H9 (cell line): ENCODE results near the gene ACTBL2. TPM values are rescaled to one million over a fixed set of nuclear protein-coding genes. Genes with fewer than 3 reads are reported as not detected.

ENCODE experiments used
- DNase-seq: peaks from one replicate; pipeline ENCODE4 v3.0.0-alpha.2; 2017
- H2AFZ ChIP-seq: one replicate; pipeline ENCODE4 v1.6.1; 2013; ENCODE audit warnings: mild to moderate bottlenecking, low read length, control low read depth, moderate library complexity
- H2AK5ac ChIP-seq: 2 replicates; pipeline ENCODE4 v1.6.1; 2013; ENCODE audit warnings: low read length, control low read depth, mixed read lengths; ENCODE audit not compliant: insufficient read length
- H2BK120ac ChIP-seq: one replicate; pipeline ENCODE4 v1.6.1; 2013; ENCODE audit warnings: low read depth, mild to moderate bottlenecking, low read length, control low read depth, inconsistent platforms; ENCODE audit not compliant: poor library complexity, severe bottlenecking
- H2BK12ac ChIP-seq: 2 replicates; pipeline ENCODE4 v1.6.1; 2013; ENCODE audit warnings: low read length, control low read depth, mixed read lengths, low read depth; ENCODE audit not compliant: insufficient read length
- H2BK15ac ChIP-seq: 2 replicates; pipeline ENCODE4 v1.6.1; 2013; ENCODE audit warnings: low read depth, low read length, control low read depth
- H2BK20ac ChIP-seq: one replicate; pipeline ENCODE4 v1.6.1; 2013; ENCODE audit warnings: low read depth, mild to moderate bottlenecking, low read length, control low read depth, inconsistent platforms; ENCODE audit not compliant: poor library complexity, severe bottlenecking
- H2BK5ac ChIP-seq: 2 replicates; pipeline ENCODE4 v1.6.1; 2013; ENCODE audit warnings: low read length, control low read depth, mixed read lengths; ENCODE audit not compliant: insufficient read length
- H3K14ac ChIP-seq: 2 replicates; pipeline ENCODE4 v1.6.1; 2013; ENCODE audit warnings: low read length, control low read depth; ENCODE audit not compliant: insufficient read depth
- H3K18ac ChIP-seq: 2 replicates; pipeline ENCODE4 v1.6.1; 2013; ENCODE audit warnings: low read depth, mild to moderate bottlenecking, mixed read lengths, low read length, control low read depth; ENCODE audit not compliant: insufficient read length
- H3K23ac ChIP-seq: 2 replicates; pipeline ENCODE4 v1.6.1; 2013; ENCODE audit warnings: low read length, control low read depth, mixed read lengths, low read depth; ENCODE audit not compliant: insufficient read length
- H3K23me2 ChIP-seq: 2 replicates; pipeline ENCODE4 v1.6.1; 2013; ENCODE audit warnings: low read depth, mild to moderate bottlenecking, mixed read lengths, low read length, control low read depth; ENCODE audit not compliant: insufficient read length, poor library complexity, severe bottlenecking
- H3K27ac ChIP-seq: 2 replicates; pipeline ENCODE4 v1.5.1; 2013; ENCODE audit warnings: low read length, control low read depth, mixed read lengths, low read depth; ENCODE audit not compliant: insufficient read length
- H3K27me3 ChIP-seq: 2 replicates; pipeline ENCODE4 v1.6.1; 2013; ENCODE audit warnings: low read length, control low read depth, inconsistent platforms; ENCODE audit not compliant: insufficient read depth
- H3K4ac ChIP-seq: 2 replicates; pipeline ENCODE4 v1.6.1; 2013; ENCODE audit warnings: low read depth, mild to moderate bottlenecking, control low read depth, inconsistent platforms, low read length, moderate library complexity
- H3K4me1 ChIP-seq: 2 replicates; pipeline ENCODE4 v1.6.1; 2013; ENCODE audit warnings: low read length, control low read depth, inconsistent platforms; ENCODE audit not compliant: insufficient read depth
- H3K4me2 ChIP-seq: 2 replicates; pipeline ENCODE4 v1.6.1; 2013; ENCODE audit warnings: low read length, control low read depth, mixed read lengths; ENCODE audit not compliant: insufficient read length, insufficient read depth
- H3K56ac ChIP-seq: 2 replicates; pipeline ENCODE4 v1.6.1; 2013; ENCODE audit warnings: low read depth, mild to moderate bottlenecking, mixed read lengths, low read length, control low read depth; ENCODE audit not compliant: insufficient read length
- H3K79me1 ChIP-seq: 2 replicates; pipeline ENCODE4 v1.6.1; 2013; ENCODE audit warnings: low read depth, mild to moderate bottlenecking, moderate library complexity, low read length, control low read depth, inconsistent platforms; ENCODE audit not compliant: insufficient read depth, poor library complexity, severe bottlenecking
- H3K79me2 ChIP-seq: 2 replicates; pipeline ENCODE4 v1.6.1; 2013; ENCODE audit warnings: low read length, control low read depth, inconsistent platforms; ENCODE audit not compliant: insufficient read depth
- H3K9ac ChIP-seq: 2 replicates; pipeline ENCODE4 v1.6.1; 2013; ENCODE audit warnings: low read length, control low read depth, mixed read lengths; ENCODE audit not compliant: insufficient read length; ENCODE audit errors: extremely low read depth
- H3K9me3 ChIP-seq: one replicate; pipeline ENCODE4 v1.6.1; 2013; ENCODE audit warnings: low read depth, low read length, inconsistent platforms; ENCODE audit not compliant: control insufficient read depth
- H3T11ph ChIP-seq: one replicate; pipeline ENCODE4 v1.6.1; 2013; ENCODE audit warnings: mild to moderate bottlenecking, low read length, control low read depth, inconsistent platforms
- H4K20me1 ChIP-seq: one replicate; pipeline ENCODE4 v1.6.1; 2013; ENCODE audit not compliant: control insufficient read depth, insufficient read length, insufficient read depth
- H4K5ac ChIP-seq: 2 replicates; pipeline ENCODE4 v1.6.1; 2013; ENCODE audit warnings: low read depth, mild to moderate bottlenecking, mixed read lengths, low read length, control low read depth; ENCODE audit not compliant: insufficient read length
- H4K8ac ChIP-seq: replicated peaks from 2 replicates; pipeline ENCODE4 v1.6.1; 2013; ENCODE audit warnings: low read length, control low read depth, mixed read lengths, low read depth; ENCODE audit not compliant: insufficient read length
- H4K91ac ChIP-seq: 2 replicates; pipeline ENCODE4 v1.6.1; 2013; ENCODE audit warnings: low read depth, mild to moderate bottlenecking, moderate library complexity, mixed read lengths, low read length, control low read depth; ENCODE audit not compliant: insufficient read length
- H3K27ac Mint-ChIP-seq, 3 experiments: 2 replicates in 2 of 3; 3 replicates in 1 of 3; pipeline ENCODE4 v1.8.0; 2020 to 2021; ENCODE audit warnings: mixed read lengths in 3 of 3, mild to moderate bottlenecking in 1 of 3, moderate library complexity in 1 of 3
- H3K27me3 Mint-ChIP-seq: 2 replicates; pipeline ENCODE4 v1.8.0; 2021; ENCODE audit warnings: low read depth, mild to moderate bottlenecking, moderate library complexity, mixed read lengths
- H3K36me3 Mint-ChIP-seq, 3 experiments: 2 replicates in 2 of 3; 3 replicates in 1 of 3; pipeline ENCODE4 v1.8.0; 2020 to 2021; ENCODE audit warnings: low read depth in 3 of 3, mixed read lengths in 3 of 3; ENCODE audit not compliant: insufficient read depth in 1 of 3
- H3K4me1 Mint-ChIP-seq, 2 experiments: 2 replicates each; pipeline ENCODE4 v1.8.0; 2020; ENCODE audit warnings: mixed read lengths in 2 of 2
- H3K4me3 Mint-ChIP-seq, 2 experiments: 2 replicates in 1 of 2; 3 replicates in 1 of 2; pipeline ENCODE4 v1.8.0; 2020 to 2021; ENCODE audit warnings: mild to moderate bottlenecking in 2 of 2, mixed read lengths in 2 of 2, moderate library complexity in 1 of 2
- H3K9me3 Mint-ChIP-seq, 2 experiments: 2 replicates in 1 of 2; 3 replicates in 1 of 2; pipeline ENCODE4 v1.8.0; 2020; ENCODE audit warnings: mild to moderate bottlenecking in 2 of 2, mixed read lengths in 2 of 2, moderate library complexity in 1 of 2
- CTCF ChIP-seq: fragments of 200-600 bp; sonication (generic); conservative IDR thresholded peaks from 3 replicates; pipeline ENCODE4 v1.8.0; 2021; ENCODE audit warnings: antibody characterized with exemption, mild to moderate bottlenecking
- WGBS: extraction: QIAGEN DNeasy Blood & Tissue Kit; methylation state at CpG from one replicate; pipeline ENCODE4 v1.1.7; 2013; ENCODE audit warnings: missing lambda C conversion rate, low lambda C conversion rate, mixed read lengths; ENCODE audit not compliant: insufficient read length; ENCODE audit errors: extremely low coverage; 5-methylcytosine and 5-hydroxymethylcytosine counted together
- total RNA-seq: library from RNA; stranded (reverse); gene quantifications from 2 replicates; pipeline ENCODE4 v1.2.1, GENCODE V29; 2021

The ACTBL2 gene
- total RNA-seq, 1 experiment from 2014 or later, result not detected

- no peaks in the 10 kb centered on the region; a peak in 1 of 7 replicates for H3K36me3 Mint-ChIP-seq
- TF ChIP-seq CTCF, result no peak
- no peaks in the 10 kb centered on the region; the same call in 1 of the 2 replicates for H3K27me3 ChIP-seq
- H4K20me1 ChIP-seq, result no peaks in the 10 kb centered on the region
- H3K9me3 Mint-ChIP-seq, result no peaks in the 10 kb centered on the region; a peak in 2 of 5 replicates
- no CpG with 5 or more reads among the region's 1 CpG for WGBS
- no peak overlapping the region for H3K14ac ChIP-seq
- no peak overlapping the region for H2BK12ac ChIP-seq
- H3K18ac ChIP-seq, result no peak overlapping the region
- no peak overlapping the region for H3K4me3 Mint-ChIP-seq
- no peak overlapping the region for H3T11ph ChIP-seq
- no peaks in the 10 kb centered on the region for H3K23me2 ChIP-seq
- H3K79me1 ChIP-seq, result no peaks in the 10 kb centered on the region
- H3K4me1 Mint-ChIP-seq, result peaks cover 3 to 13% of the 10 kb centered on the region in 2 experiments; a peak in 2 of 4 replicates
- no peak overlapping the region for H4K91ac ChIP-seq
- H2BK120ac ChIP-seq, result no peak overlapping the region
- no peak overlapping the region for H4K8ac ChIP-seq
- no peaks in the 10 kb centered on the region for H3K79me2 ChIP-seq
- H2BK15ac ChIP-seq, result no peak overlapping the region
- H3K27ac Mint-ChIP-seq, result no peak overlapping the region
- no peak overlapping the region for H2BK5ac ChIP-seq
- no peak overlapping the region for H3K27ac ChIP-seq
- no peak overlapping the region for H3K4me2 ChIP-seq
- H2AFZ ChIP-seq, result no peak overlapping the region
- H3K56ac ChIP-seq, result no peak overlapping the region
- H3K4me1 ChIP-seq, result no peaks in the 10 kb centered on the region
- H3K27me3 Mint-ChIP-seq, result no peaks in the 10 kb centered on the region
- no peak overlapping the region for H4K5ac ChIP-seq
- no peak overlapping the region for H3K9ac ChIP-seq
- no peak overlapping the region for H3K23ac ChIP-seq
- H3K4ac ChIP-seq, result no peak overlapping the region
- no peak for DNase-seq
- H3K9me3 ChIP-seq, result no peaks in the 10 kb centered on the region
- H2BK20ac ChIP-seq, result no peak overlapping the region
- H2AK5ac ChIP-seq, result no peak overlapping the region
These were observed 33.9 kb downstream of the ACTBL2 start for GRCh38 chr5:57448751-57449150.
